Vagina (tissue), 2 donors: Measurements from ENCODE around the gene EHBP1L1. TPM values are rescaled to one million over a fixed set of nuclear protein-coding genes. Genes with fewer than 3 reads are reported as not detected.

Source experiments
- DNase-seq, 2 donors: peaks; one replicate each; pipeline ENCODE4 v3.0.0-alpha.2; 2017; ENCODE audit errors: extremely low spot score in 2 of 2
- H3K27ac ChIP-seq: fragments of 200-600 bp; sonication (generic); one replicate; pipeline ENCODE4 v1.5.1; 2019
- H3K27me3 ChIP-seq: fragments of 200-600 bp; sonication (generic); one replicate; pipeline ENCODE4 v1.5.1; 2019
- H3K36me3 ChIP-seq, 2 donors: fragments of 200-600 bp; sonication (generic); one replicate each; pipeline ENCODE4 v1.5.1; 2017 to 2019
- H3K4me1 ChIP-seq: fragments of 200-600 bp; sonication (generic); one replicate; pipeline ENCODE4 v1.5.1; 2019
- H3K4me3 ChIP-seq, 2 donors: fragments of 200-600 bp; sonication (generic); 1 replicate in 1 of 2; 2 replicates in 1 of 2; pipeline ENCODE4 v1.5.1; 2016 to 2019
- H3K9me3 ChIP-seq: fragments of 200-600 bp; sonication (generic); one replicate; pipeline ENCODE4 v1.5.1; 2019
- POLR2A ChIP-seq, 2 donors: fragments of 450-650 bp; IDR thresholded peaks; one replicate each; pipeline ENCODE4 v1.6.1; 2017; ENCODE audit warnings: antibody characterized with exemption in 2 of 2, mild to moderate bottlenecking in 2 of 2, moderate library complexity in 2 of 2
- POLR2AphosphoS5 ChIP-seq, 2 donors: sonication (generic); formaldehyde crosslinking; IDR thresholded peaks; one replicate each; pipeline ENCODE4 v1.9.0; 2017; ENCODE audit warnings: antibody characterized with exemption in 2 of 2, mild to moderate bottlenecking in 2 of 2, low read depth in 1 of 2; ENCODE audit not compliant: insufficient read depth in 1 of 2
- intact Hi-C: fragments of 100-400 bp; cut with DNase I; formaldehyde crosslinking; loops from one replicate; pipeline ENCODE4 v1.15.1; 2023
- total RNA-seq: library from RNA; depleted of rRNA; stranded (reverse); fragments of >200 nt; gene quantifications from one replicate; pipeline ENCODE4 v1.2.3, GENCODE V29; 2016
- TF ChIP-seq, protein P1 (sequence below), 3 experiments: fragments of 450-650 bp in 2 of 3; fragments of 200-600 bp in 1 of 3; sonication (generic) in 1 of 3; IDR thresholded peaks; one replicate each; pipeline ENCODE4 v1.5.1; 2017 to 2019; ENCODE audit warnings: antibody characterized with exemption in 3 of 3, mild to moderate bottlenecking in 2 of 3, moderate library complexity in 2 of 3

Gene EHBP1L1
- total RNA-seq, 1 donor from 2014 or later, result 123 TPM

DNA sequence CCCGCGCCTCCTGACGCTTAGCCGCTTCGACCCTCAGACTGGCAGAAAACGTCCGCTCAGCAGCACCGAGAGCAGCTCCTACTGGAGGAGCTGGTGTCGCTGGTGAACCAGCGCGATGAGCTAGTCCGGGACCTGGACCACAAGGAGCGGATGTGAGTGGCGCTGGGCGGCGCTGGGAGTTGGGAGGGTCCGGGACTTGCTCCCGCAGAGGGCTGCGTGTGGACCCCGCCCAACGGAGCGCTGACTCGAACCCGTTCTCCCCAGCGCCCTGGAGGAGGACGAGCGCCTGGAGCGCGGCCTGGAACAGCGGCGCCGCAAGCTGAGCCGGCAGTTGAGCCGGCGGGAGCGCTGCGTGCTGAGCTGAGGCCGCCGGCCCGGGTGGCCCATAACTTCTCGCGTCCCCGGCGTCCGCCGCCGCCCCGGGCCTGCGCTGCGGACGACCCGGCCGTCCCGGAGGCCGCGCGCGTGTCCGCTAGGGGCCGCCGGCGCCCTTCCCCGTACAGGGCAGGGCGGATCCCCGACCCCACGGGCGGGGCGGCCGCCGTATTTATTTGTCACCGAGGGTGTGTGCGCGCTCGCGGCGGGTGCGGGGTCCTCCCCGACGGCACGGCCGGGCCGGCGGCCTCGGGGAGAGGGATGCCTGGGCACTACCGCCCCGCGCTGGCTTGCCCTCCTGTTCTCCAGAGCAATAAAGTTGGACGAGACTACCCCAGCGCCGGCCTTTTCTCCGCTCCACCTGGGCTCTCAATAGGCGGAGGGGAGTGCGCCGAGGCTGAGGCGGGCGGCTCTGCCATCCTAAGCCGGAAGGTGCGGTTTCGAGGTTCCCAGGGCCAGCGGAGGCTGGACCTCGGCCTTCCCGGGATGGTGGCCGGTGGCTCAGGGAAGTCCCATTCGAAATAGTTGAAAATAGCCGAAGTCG is 16.3 kb downstream of the EHBP1L1 start:
- H3K27me3 ChIP-seq, result no peaks in the 10 kb centered on the region
- intact Hi-C loops, result no loop called here
- peak overlapping the region; percentile 84 for H3K27ac ChIP-seq
- peak overlapping the region in 1 of 2 donors; percentile 23 for H3K4me3 ChIP-seq
- DNase-seq, result no peak
- no peak for TF ChIP-seq POLR2AphosphoS5 (IDR thresholded peaks at IDR 0.05; ENCODE audit: insufficient read depth in 1 of 2, low read depth in 1 of 2)
- TF ChIP-seq, protein P1, sequence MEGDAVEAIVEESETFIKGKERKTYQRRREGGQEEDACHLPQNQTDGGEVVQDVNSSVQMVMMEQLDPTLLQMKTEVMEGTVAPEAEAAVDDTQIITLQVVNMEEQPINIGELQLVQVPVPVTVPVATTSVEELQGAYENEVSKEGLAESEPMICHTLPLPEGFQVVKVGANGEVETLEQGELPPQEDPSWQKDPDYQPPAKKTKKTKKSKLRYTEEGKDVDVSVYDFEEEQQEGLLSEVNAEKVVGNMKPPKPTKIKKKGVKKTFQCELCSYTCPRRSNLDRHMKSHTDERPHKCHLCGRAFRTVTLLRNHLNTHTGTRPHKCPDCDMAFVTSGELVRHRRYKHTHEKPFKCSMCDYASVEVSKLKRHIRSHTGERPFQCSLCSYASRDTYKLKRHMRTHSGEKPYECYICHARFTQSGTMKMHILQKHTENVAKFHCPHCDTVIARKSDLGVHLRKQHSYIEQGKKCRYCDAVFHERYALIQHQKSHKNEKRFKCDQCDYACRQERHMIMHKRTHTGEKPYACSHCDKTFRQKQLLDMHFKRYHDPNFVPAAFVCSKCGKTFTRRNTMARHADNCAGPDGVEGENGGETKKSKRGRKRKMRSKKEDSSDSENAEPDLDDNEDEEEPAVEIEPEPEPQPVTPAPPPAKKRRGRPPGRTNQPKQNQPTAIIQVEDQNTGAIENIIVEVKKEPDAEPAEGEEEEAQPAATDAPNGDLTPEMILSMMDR (IDR thresholded peaks at IDR 0.05), result no peak
- no peak for TF ChIP-seq POLR2A (IDR thresholded peaks at IDR 0.05)
- H3K36me3 ChIP-seq, result peaks cover 0 to 6% of the 10 kb centered on the region in 2 donors
- H3K4me1 ChIP-seq, result peaks cover 49% of the 10 kb centered on the region
- no peaks in the 10 kb centered on the region for H3K9me3 ChIP-seq

DNA sequence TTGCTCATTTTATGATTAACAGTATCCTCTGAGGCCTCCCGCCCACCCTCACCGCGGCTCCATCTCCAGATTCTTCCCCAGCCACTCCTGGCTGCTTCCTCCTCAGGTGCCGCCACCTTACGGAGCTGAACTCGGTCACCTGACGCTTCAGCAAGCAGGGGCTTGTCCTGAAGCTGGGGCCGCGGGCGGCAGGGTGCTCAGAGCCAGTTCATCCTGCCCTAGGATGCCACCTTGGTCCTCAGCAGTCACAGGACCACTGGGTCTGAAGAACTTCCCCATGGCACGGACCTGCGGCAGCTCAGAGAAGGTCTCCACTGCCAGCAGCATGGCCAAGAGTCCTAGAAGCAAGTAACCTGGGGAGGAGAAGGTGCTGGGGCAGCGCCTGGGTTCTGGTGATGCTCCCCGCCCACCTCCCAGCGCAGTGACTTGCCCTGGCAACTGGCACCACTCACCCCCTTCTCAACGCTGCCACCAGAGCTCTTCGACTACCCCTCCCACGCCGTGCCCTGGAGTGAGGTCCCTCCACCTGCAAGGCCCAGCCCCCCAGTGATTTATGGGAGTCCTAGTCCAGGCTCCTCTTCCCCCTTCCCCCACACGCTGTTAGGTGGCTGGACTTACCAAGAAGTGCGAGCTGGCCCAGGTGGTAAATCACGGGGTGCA is 17.1 kb downstream of the EHBP1L1 start:
- H3K36me3 ChIP-seq, result peaks cover 0 to 10% of the 10 kb centered on the region in 2 donors
- peak overlapping the region; percentile 84 for H3K27ac ChIP-seq
- no peaks in the 10 kb centered on the region for H3K9me3 ChIP-seq
- no peaks in the 10 kb centered on the region for H3K27me3 ChIP-seq
- H3K4me1 ChIP-seq, result peaks cover 42% of the 10 kb centered on the region
- peak overlapping the region in 1 of 2 donors; percentile 23 for H3K4me3 ChIP-seq
- TF ChIP-seq POLR2A (IDR thresholded peaks at IDR 0.05) (no peak), POLR2AphosphoS5 (IDR thresholded peaks at IDR 0.05; ENCODE audit: insufficient read depth in 1 of 2, low read depth in 1 of 2) (peak in 1 of 2 donors; percentile 18)
- intact Hi-C loops, result no loop called here
- no peak for DNase-seq

DNA sequence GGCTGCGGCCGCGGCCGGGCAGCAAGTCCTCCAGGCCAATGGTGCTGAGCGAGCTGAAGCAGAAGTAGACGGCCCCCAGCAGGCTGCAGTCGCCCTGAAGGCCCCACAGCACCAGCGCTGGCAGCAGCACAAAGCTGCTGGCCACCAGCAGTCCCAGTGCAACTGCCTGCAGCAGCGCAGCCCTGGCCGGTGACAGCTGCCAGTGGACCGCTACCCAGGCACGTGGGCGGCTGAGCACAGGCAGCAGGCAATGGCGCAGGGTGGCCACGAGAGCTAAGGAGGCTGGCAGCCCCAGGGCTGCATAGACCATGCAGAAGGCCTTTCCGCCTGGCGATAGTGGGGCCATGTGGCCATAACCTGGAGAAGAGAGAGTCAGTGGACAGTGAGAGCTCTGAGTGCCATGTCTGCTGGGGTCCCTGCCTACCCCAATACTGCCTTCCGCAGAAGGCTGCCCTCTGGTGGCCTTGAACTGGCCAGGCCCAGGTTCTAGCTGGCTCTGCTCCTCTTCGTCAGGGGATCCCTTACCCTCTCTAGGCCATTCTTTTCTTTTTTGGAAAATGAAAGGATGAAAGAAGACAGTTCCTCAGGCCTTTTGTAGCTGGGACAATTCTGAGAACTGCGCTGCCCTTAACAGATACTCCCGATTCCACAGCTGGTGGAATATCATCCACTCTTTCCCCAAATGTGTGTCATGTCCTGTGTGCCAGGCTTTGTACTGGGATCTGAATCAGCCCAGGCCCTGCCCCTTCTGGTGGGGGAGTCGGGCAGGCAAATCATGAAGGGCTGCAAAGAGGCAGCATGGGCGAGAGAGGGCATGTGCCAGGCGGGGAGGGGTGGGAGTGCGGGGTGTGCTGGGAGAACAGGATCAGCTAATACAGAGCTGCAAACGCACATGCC is 17.9 kb downstream of the EHBP1L1 start:
- no peaks in the 10 kb centered on the region for H3K9me3 ChIP-seq
- TF ChIP-seq, protein P1 (IDR thresholded peaks at IDR 0.05), result peak in 2 of 3 experiments; percentile 45 to 49
- peak in 1 of 2 donors; percentile 49 for TF ChIP-seq POLR2AphosphoS5 (IDR thresholded peaks at IDR 0.05; ENCODE audit: insufficient read depth in 1 of 2, low read depth in 1 of 2)
- TF ChIP-seq POLR2A (IDR thresholded peaks at IDR 0.05), result no peak
- no peak for DNase-seq
- intact Hi-C loops, result no loop called here
- H3K27me3 ChIP-seq, result no peaks in the 10 kb centered on the region
- H3K27ac ChIP-seq, result peak overlapping the region; percentile 21
- H3K4me3 ChIP-seq, result no peak overlapping the region
- H3K36me3 ChIP-seq, result peaks cover 0 to 18% of the 10 kb centered on the region in 2 donors
- H3K4me1 ChIP-seq, result peaks cover 38% of the 10 kb centered on the region

DNA sequence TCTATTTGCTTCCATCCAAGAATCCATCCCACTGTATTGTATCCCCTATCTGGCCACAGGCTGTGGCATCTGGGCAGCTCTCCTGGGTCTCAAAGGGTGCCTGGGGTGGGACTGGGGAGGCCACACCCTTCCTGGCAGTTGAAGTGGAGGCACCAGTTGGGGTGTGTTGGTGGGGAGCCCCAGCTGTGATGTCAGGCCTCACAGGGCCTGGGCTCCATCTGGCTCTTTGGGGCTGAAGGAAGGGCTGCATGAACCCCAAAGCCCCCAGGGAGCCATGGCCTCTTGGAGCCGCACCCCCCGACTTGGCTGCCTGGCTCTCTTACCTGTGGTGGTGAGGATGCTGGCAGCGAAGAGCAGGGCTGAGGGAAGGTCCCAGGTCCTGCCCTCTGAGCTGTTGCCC is 19.3 kb downstream of the EHBP1L1 start:
- Histone ChIP-seq H3K27ac (peak overlapping the region; percentile 70), H3K9me3 (no peaks in the 10 kb centered on the region), H3K36me3 (peaks cover 0 to 23% of the 10 kb centered on the region in 2 donors), H3K4me3 (no peak overlapping the region), H3K27me3 (no peaks in the 10 kb centered on the region), H3K4me1 (peaks cover 38% of the 10 kb centered on the region)
- TF ChIP-seq POLR2AphosphoS5 (IDR thresholded peaks at IDR 0.05; ENCODE audit: insufficient read depth in 1 of 2, low read depth in 1 of 2), result no peak
- TF ChIP-seq, protein P1 (IDR thresholded peaks at IDR 0.05), result no peak
- TF ChIP-seq POLR2A (IDR thresholded peaks at IDR 0.05), result no peak
- DNase-seq, result no peak
- intact Hi-C loops, result no loop called here
